Neural cell (in vitro differentiated cells): Measurements from ENCODE around the gene TARS3. TPM values are rescaled to one million over a fixed set of nuclear protein-coding genes. Genes with fewer than 3 reads are reported as not detected.

Experiments
- H2AFZ ChIP-seq: fragments of 200-600, 300-800 bp; sonication (generic), shearing (Covaris generic); 2 replicates; pipeline ENCODE4 v1.6.0; 2014; ENCODE audit warnings: low read depth, mild to moderate bottlenecking, antibody characterized with exemption, low read length, moderate library complexity
- H3F3A ChIP-seq: fragments of 200-600 bp; shearing (Covaris generic); 2 replicates; pipeline ENCODE4 v1.6.1; 2016; ENCODE audit warnings: mild to moderate bottlenecking, moderate library complexity, mixed read lengths, antibody characterized with exemption, low read length; ENCODE audit not compliant: insufficient read depth, poor library complexity, severe bottlenecking
- H3K27ac ChIP-seq: fragments of 200-600, 300-800 bp; sonication (generic), shearing (Covaris generic); 2 replicates; pipeline ENCODE4 v1.5.1; 2014; ENCODE audit warnings: mild to moderate bottlenecking, low read length, moderate library complexity
- H3K27me3 ChIP-seq: fragments of 300-800, 200-600 bp; sonication (generic), shearing (Covaris generic); 2 replicates; pipeline ENCODE4 v1.6.0; 2014; ENCODE audit warnings: mild to moderate bottlenecking, low read depth, low read length, moderate library complexity; ENCODE audit not compliant: insufficient read depth
- H3K36me3 ChIP-seq: fragments of 300-800, 200-600 bp; sonication (generic), shearing (Covaris generic); 2 replicates; pipeline ENCODE4 v1.5.1; 2014; ENCODE audit warnings: mild to moderate bottlenecking, antibody characterized with exemption, low read length, moderate library complexity; ENCODE audit not compliant: insufficient read depth
- H3K4me2 ChIP-seq: fragments of 300-800, 200-600 bp; sonication (generic), shearing (Covaris generic); 2 replicates; pipeline ENCODE4 v1.6.0; 2014; ENCODE audit warnings: mild to moderate bottlenecking, low read length
- H3K4me3 ChIP-seq: fragments of 300-800, 200-600 bp; sonication (generic), shearing (Covaris generic); 2 replicates; pipeline ENCODE4 v1.5.1; 2014; ENCODE audit warnings: mild to moderate bottlenecking, low read length, moderate library complexity
- H3K79me2 ChIP-seq: fragments of 200-600 bp; shearing (Covaris generic); replicated peaks from 2 replicates; pipeline ENCODE4 v1.6.0; 2014; ENCODE audit warnings: mild to moderate bottlenecking, low read length, moderate library complexity; ENCODE audit not compliant: insufficient read depth
- H3K9ac ChIP-seq: fragments of 300-800, 200-600 bp; sonication (generic), shearing (Covaris generic); 2 replicates; pipeline ENCODE4 v1.6.1; 2016; ENCODE audit warnings: mild to moderate bottlenecking, low read length, mixed read lengths
- H3K9me2 ChIP-seq: fragments of 200-600 bp; shearing (Covaris generic); 2 replicates; pipeline ENCODE4 v1.6.1; 2016; ENCODE audit warnings: mild to moderate bottlenecking, low read length, mixed read lengths; ENCODE audit not compliant: insufficient read depth
- H3K9me3 ChIP-seq: fragments of 200-600, 300-800 bp; sonication (generic), shearing (Covaris generic); 2 replicates; pipeline ENCODE4 v1.6.1; 2016; ENCODE audit warnings: mild to moderate bottlenecking, mixed run types, low read length, moderate library complexity, mixed read lengths
- H4K20me1 ChIP-seq: fragments of 200-600 bp; shearing (Covaris generic); 2 replicates; pipeline ENCODE4 v1.6.1; 2016; ENCODE audit warnings: mild to moderate bottlenecking, mixed run types; ENCODE audit not compliant: insufficient read depth
- EP300 ChIP-seq: fragments of 450-650 bp; conservative IDR thresholded peaks from 2 replicates; pipeline ENCODE4 v1.6.1; 2014; ENCODE audit warnings: antibody characterized with exemption, mild to moderate bottlenecking, moderate library complexity; ENCODE audit not compliant: poor library complexity, severe bottlenecking
- EZH2 ChIP-seq: fragments of 200-600, 300-800 bp; shearing (Covaris generic), sonication (generic); IDR thresholded peaks from 2 replicates; pipeline ENCODE4 v1.6.1; 2014; ENCODE audit warnings: antibody characterized with exemption, low read length, borderline replicate concordance, mild to moderate bottlenecking; ENCODE audit not compliant: insufficient read depth, poor library complexity, severe bottlenecking
- MXI1 ChIP-seq: fragments of 450-650 bp; conservative IDR thresholded peaks from 2 replicates; pipeline ENCODE4 v1.6.1; 2014; ENCODE audit warnings: antibody characterized with exemption, mild to moderate bottlenecking; ENCODE audit not compliant: poor library complexity, severe bottlenecking
- POLR2AphosphoS5 ChIP-seq: IDR thresholded peaks from 2 replicates; pipeline ENCODE4 v1.6.1; 2012
- RAD21 ChIP-seq: fragments of 450-650 bp; conservative IDR thresholded peaks from 2 replicates; pipeline ENCODE4 v1.6.1; 2014; ENCODE audit warnings: antibody characterized with exemption, mild to moderate bottlenecking, moderate library complexity
- SMC3 ChIP-seq: fragments of 450-650 bp; conservative IDR thresholded peaks from 2 replicates; pipeline ENCODE4 v1.6.1; 2014; ENCODE audit warnings: antibody characterized with exemption, mild to moderate bottlenecking, moderate library complexity; ENCODE audit not compliant: poor library complexity
- TAF1 ChIP-seq: IDR thresholded peaks from 2 replicates; pipeline ENCODE4 v1.6.1; 2012; ENCODE audit warnings: low read depth
- polyA plus RNA-seq: library from polyadenylated mRNA; depleted of rRNA; stranded (reverse); fragments of >200 nt; gene quantifications from 2 replicates; pipeline ENCODE4 v1.2.3, GENCODE V29; 2014
- TF ChIP-seq, protein P1 (sequence below): IDR thresholded peaks from 2 replicates; pipeline ENCODE4 v1.6.1; 2012; ENCODE audit warnings: borderline replicate concordance
- TF ChIP-seq, protein P2 (sequence below): fragments of 450-650 bp; IDR thresholded peaks from 2 replicates; pipeline ENCODE4 v1.5.1; 2014; ENCODE audit warnings: antibody characterized with exemption, mild to moderate bottlenecking, moderate library complexity; ENCODE audit not compliant: poor library complexity, severe bottlenecking

TARS3 gene
- polyA plus RNA-seq, 1 donor from 2014 or later: 27.1 TPM

DNA sequence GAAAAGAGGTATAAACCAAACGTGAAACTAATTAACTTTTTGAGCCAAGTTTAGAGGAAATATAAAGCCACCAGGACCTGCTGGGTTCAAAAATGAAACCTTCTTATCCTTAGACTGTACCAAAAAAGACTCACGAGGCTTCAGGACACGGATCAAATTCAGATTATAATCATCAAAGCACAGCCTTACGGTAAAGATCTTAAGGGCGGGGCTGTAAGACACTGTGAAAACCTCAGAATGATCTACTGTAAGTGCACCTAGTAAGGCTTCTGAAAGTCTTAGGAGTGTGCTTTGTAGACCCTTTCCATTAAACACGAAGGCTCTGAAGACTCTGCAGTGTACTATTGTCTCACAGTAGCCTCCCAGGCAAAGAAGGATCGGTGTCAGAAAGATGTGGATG lies 26.8 kb downstream of the TARS3 start:
- H3K27me3 ChIP-seq: no peaks in the 10 kb centered on the region
- no peaks in the 10 kb centered on the region for H3K9me3 ChIP-seq
- H3K4me2 ChIP-seq: no peak overlapping the region
- H3K79me2 ChIP-seq: no peaks in the 10 kb centered on the region
- no peaks in the 10 kb centered on the region for H3F3A ChIP-seq
- no peak overlapping the region for H3K4me3 ChIP-seq
- no peak overlapping the region for H3K9ac ChIP-seq
- no peak overlapping the region for H2AFZ ChIP-seq
- no peaks in the 10 kb centered on the region for H3K36me3 ChIP-seq
- no peak overlapping the region for H3K27ac ChIP-seq
- H3K9me2 ChIP-seq: no peaks in the 10 kb centered on the region
- H4K20me1 ChIP-seq: no peaks in the 10 kb centered on the region
- TF ChIP-seq SMC3 (no peak), TAF1 (no peak)

DNA sequence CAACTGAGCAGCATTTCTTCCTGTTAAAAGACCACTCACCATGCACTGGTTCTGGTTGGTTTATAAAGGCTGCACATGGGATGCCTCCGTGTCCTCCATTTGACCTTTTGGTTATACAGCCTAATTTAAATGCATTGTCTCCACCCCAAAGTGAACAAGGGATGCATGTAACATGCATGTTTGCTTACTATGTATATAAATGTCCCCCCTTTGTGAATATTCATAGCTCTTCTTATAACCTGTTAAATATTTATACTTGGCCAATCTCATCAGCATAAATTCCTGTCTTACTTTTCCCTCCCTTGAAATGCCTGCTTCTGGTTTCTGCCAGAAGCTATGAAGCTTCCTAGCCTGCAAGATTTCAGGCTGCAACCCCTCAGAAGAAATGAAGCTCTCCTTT lies 27.4 kb downstream of the TARS3 start:
- no peak overlapping the region for H3K4me2 ChIP-seq
- H4K20me1 ChIP-seq: no peaks in the 10 kb centered on the region
- H3K4me3 ChIP-seq: no peak overlapping the region
- H2AFZ ChIP-seq: no peak overlapping the region
- no peak overlapping the region for H3K9ac ChIP-seq
- no peaks in the 10 kb centered on the region for H3F3A ChIP-seq
- H3K36me3 ChIP-seq: peaks cover 2% of the 10 kb centered on the region
- no peak overlapping the region for H3K27ac ChIP-seq
- no peaks in the 10 kb centered on the region for H3K79me2 ChIP-seq
- no peaks in the 10 kb centered on the region for H3K9me2 ChIP-seq
- no peaks in the 10 kb centered on the region for H3K27me3 ChIP-seq
- H3K9me3 ChIP-seq: no peaks in the 10 kb centered on the region
- TF ChIP-seq MXI1 (no peak), EP300 (no peak), EZH2 (no peak), TAF1 (no peak)
- TF ChIP-seq, protein P1, sequence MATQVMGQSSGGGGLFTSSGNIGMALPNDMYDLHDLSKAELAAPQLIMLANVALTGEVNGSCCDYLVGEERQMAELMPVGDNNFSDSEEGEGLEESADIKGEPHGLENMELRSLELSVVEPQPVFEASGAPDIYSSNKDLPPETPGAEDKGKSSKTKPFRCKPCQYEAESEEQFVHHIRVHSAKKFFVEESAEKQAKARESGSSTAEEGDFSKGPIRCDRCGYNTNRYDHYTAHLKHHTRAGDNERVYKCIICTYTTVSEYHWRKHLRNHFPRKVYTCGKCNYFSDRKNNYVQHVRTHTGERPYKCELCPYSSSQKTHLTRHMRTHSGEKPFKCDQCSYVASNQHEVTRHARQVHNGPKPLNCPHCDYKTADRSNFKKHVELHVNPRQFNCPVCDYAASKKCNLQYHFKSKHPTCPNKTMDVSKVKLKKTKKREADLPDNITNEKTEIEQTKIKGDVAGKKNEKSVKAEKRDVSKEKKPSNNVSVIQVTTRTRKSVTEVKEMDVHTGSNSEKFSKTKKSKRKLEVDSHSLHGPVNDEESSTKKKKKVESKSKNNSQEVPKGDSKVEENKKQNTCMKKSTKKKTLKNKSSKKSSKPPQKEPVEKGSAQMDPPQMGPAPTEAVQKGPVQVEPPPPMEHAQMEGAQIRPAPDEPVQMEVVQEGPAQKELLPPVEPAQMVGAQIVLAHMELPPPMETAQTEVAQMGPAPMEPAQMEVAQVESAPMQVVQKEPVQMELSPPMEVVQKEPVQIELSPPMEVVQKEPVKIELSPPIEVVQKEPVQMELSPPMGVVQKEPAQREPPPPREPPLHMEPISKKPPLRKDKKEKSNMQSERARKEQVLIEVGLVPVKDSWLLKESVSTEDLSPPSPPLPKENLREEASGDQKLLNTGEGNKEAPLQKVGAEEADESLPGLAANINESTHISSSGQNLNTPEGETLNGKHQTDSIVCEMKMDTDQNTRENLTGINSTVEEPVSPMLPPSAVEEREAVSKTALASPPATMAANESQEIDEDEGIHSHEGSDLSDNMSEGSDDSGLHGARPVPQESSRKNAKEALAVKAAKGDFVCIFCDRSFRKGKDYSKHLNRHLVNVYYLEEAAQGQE: no peak

DNA sequence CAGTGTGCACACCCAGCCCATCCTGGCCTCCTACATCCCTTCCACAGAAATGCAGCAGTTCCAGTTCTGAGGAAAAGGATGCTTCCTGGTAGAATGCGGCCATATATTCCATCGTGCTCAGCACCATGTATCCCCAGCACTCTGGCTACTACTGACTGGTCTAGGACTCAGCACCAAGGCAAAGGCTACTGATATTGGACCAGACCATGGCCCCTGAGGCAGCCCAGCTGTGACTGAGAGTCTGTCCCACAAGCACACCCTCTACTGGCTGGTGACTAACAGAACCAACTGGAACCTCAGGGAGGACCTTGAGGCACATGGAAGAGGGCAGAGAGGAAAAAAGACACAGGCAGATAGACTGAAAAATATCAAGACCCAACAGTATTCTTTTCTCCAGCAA lies 30.0 kb downstream of the TARS3 start:
- Histone ChIP-seq H3K27ac (no peak overlapping the region), H3K4me3 (no peak overlapping the region), H4K20me1 (no peaks in the 10 kb centered on the region), H2AFZ (no peak overlapping the region), H3K9me2 (no peaks in the 10 kb centered on the region), H3K27me3 (no peaks in the 10 kb centered on the region), H3K9me3 (no peaks in the 10 kb centered on the region), H3K36me3 (peaks cover 5% of the 10 kb centered on the region), H3K9ac (no peak overlapping the region), H3K79me2 (no peaks in the 10 kb centered on the region), H3K4me2 (no peak overlapping the region), H3F3A (no peaks in the 10 kb centered on the region)
- TF ChIP-seq RAD21: no peak
- TF ChIP-seq POLR2AphosphoS5: no peak
- TF ChIP-seq, protein P2, sequence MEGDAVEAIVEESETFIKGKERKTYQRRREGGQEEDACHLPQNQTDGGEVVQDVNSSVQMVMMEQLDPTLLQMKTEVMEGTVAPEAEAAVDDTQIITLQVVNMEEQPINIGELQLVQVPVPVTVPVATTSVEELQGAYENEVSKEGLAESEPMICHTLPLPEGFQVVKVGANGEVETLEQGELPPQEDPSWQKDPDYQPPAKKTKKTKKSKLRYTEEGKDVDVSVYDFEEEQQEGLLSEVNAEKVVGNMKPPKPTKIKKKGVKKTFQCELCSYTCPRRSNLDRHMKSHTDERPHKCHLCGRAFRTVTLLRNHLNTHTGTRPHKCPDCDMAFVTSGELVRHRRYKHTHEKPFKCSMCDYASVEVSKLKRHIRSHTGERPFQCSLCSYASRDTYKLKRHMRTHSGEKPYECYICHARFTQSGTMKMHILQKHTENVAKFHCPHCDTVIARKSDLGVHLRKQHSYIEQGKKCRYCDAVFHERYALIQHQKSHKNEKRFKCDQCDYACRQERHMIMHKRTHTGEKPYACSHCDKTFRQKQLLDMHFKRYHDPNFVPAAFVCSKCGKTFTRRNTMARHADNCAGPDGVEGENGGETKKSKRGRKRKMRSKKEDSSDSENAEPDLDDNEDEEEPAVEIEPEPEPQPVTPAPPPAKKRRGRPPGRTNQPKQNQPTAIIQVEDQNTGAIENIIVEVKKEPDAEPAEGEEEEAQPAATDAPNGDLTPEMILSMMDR: no peak
- no peak for TF ChIP-seq EZH2
- TF ChIP-seq, protein P1: no peak
- TF ChIP-seq MXI1: no peak
- TF ChIP-seq TAF1: no peak
- TF ChIP-seq EP300: no peak
- no peak for TF ChIP-seq SMC3
